ENCODE measurements around the gene FAM162A.

- TF ChIP-seq ZNF645 (tag by site-specific recombination; IDR thresholded peaks at IDR 0.05) = no peak
- TF ChIP-seq CTCF (tag by site-specific recombination; IDR thresholded peaks at IDR 0.05) = no peak
- no peak for TF ChIP-seq ATF2 (tag by site-specific recombination; IDR thresholded peaks at IDR 0.05; ENCODE audit: low read depth)
- TF ChIP-seq ZNF175 (tag by site-specific recombination; IDR thresholded peaks at IDR 0.05) = no peak
- no peak for TF ChIP-seq KLF10 (tag by site-specific recombination; IDR thresholded peaks at IDR 0.05)
- TF ChIP-seq ZNF174 (tag by site-specific recombination; IDR thresholded peaks at IDR 0.05) = no peak
Observed at GRCh38 chr3:122414391-122414790, 30.4 kb downstream of the FAM162A start.
